Right ventricle myocardium inferior (tissue), 1 donor: ENCODE results near the gene TACC3. TPM values are rescaled to one million over a fixed set of nuclear protein-coding genes. Genes with fewer than 3 reads are reported as not detected.

Source experiments
- ATAC-seq: fragments of 200-7000 bp; cut with Tn5 transposase; one replicate; pipeline ENCODE4 v1.9.1; 2020; ENCODE audit warnings: mild to moderate bottlenecking, moderate library complexity
- DNase-seq: peaks from one replicate; pipeline ENCODE4 v3.0.0; 2021; ENCODE audit errors: missing footprints
- intact Hi-C: fragments of 100-400 bp; cut with DNase I; formaldehyde crosslinking; loops from one replicate; pipeline ENCODE4 v1.11.0; 2022
- total RNA-seq: library from RNA; stranded (reverse); fragmentation: NEBNext Ultra II Directional; extraction: Animal tissue kit (Norgen Biotek cat#: 25700); gene quantifications from one replicate; pipeline ENCODE4 v1.2.1, GENCODE V29; 2021
- donor health status: DM: no; HTN: yes; CAD: no; lungs with severe emphysema.

The TACC3 gene
- total RNA-seq, 1 donor from 2014 or later, result 7.0 TPM

DNA sequence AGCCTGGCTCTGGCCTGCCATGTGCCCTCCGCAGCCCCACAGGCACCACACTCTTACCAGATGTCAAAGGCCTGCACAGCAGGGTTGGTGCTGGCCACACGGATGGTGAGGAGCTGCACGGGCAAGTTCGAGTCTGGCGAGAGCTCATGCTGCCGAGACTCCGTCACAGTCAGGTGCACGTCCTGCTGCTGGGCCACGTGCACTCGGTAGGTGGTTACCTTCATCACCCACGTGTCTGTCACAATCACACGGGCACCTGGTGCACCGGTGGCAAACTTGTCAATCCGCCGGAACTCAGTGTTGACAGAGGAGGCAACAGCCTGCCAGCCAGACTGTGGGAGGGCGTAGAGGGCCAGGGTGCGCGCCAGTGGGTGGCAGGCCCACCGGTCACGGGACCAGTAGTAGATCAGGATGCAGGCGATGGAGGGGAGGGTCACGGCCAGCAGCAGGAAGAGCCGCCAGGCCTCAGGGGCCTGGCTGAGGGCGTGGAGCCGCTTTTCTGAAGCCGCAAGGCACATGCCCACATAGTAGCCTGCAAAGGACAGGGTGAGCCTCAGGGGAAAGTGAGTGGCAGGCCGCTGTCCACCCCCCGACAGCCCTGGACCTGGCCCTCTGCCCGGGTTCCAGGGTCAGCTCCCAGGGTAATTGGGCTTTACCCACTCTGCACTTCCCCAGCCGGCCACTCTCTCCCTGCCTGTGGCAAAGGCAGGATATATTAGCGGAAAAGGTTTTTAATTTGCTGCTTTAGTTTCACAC is 3.0 kb upstream of the TACC3 start:
- ATAC-seq (no peak), DNase-seq (no peak)
- intact Hi-C loops, result no loop called here

- ATAC-seq (peak; percentile 39), DNase-seq (peak; percentile 84)
- intact Hi-C loops, result no loop called here
Observed at GRCh38 chr4:1720163-1720983, 948 bp upstream of the TACC3 start.

DNA sequence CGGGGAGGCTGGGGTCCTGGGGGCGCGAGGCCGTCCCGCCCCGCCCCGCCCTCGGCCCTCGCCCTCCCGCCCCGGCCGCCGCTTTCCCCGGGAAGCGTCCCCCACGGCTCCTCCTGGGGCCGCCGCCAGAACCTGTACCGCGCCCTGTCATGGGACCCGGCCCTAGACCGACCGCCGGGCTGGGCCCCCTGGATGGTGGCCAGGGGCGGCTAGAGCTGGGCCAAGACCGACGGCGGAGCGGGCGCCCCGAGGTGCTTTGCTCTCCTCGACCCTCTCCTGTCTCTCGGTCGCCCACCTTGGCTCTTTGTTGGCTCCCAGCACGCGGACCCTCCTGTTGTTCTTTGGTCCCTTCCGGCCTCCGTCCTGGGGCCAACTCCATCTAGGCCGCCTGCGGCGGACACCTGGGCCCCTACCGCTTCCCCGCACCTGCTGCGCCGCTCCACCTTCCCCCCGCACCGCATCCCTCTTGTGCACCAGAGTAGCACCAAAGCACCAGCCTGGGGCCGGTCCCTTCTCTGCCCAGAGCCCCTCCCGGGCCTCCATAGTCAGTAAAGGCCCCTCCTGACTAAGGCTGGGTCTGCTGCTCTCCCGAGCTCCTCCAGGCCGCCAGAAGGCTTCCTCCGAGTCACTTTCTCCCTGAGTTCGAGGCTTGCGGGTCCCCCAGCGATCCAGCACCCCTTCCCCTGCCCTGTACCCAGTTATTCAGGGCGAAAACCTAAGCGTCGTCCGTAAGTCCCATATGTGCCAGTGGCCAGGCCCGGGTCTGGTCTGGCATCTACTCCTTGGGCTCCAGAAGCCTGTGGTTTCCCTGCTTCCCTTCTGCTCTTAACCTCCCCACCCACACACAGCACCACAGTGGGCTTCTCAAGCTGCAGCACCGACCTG is 587 bp downstream of the TACC3 start:
- DNase-seq (no peak), ATAC-seq (no peak)
- intact Hi-C loops, result no loop called here

DNA sequence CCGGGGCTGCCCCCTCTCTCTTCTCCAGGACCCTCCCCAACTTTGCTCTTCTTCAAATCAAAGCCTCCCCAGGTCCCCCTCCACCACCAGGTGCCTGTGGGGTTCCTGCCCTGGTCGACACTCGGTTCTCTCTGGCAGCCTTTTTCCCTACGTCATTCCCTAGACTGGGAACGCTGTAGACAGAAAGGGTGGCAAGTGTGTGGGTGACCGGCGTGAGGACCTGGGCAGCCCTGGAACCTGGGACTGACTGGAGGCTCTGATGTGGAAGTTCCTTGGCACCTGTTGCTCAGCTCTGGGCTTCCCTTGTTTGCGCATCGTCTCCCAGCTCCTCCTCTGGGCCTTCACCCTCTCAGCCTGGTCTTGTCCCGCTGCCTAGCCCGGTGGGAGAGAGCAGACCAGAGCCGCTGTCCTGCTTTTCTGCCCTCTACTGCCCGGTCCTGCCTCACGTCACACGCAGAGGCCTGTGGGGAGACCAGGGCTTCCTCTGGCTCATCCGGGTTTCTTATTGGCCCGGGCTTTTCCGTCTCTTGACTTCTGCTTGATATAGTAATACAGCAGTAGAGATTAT is 1.3 kb downstream of the TACC3 start:
- intact Hi-C loops, result no loop called here
- no peak for DNase-seq
- ATAC-seq, result no peak

DNA sequence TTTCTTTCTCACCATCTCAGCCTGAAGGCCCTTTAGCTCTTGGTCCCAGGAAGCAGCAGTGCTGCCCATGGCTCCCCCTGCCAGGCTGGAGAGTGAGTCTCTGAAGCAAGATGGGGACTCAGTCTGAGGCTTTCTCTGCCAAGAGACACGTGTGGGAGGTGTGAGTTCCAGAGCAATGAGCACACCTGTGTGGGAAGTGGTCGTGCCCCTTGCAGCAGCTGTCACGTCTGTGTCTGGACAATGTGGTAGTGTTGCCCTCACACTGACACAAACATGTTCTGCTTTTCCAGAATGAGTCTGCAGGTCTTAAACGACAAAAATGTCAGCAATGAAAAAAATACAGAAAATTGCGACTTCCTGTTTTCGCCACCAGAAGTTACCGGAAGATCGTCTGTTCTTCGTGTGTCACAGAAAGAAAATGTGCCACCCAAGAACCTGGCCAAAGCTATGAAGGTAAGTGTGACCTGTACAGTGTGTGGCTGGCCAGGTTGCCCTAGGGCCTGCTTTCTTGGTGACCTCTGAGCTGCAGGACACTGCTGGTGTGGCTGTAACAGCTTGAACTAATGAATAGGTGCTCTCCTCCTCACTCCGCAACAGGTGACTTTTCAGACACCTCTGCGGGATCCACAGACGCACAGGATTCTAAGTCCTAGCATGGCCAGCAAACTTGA is 1.9 kb downstream of the TACC3 start:
- peak; percentile 67 for DNase-seq
- intact Hi-C loops, result no loop called here
- no peak for ATAC-seq

DNA sequence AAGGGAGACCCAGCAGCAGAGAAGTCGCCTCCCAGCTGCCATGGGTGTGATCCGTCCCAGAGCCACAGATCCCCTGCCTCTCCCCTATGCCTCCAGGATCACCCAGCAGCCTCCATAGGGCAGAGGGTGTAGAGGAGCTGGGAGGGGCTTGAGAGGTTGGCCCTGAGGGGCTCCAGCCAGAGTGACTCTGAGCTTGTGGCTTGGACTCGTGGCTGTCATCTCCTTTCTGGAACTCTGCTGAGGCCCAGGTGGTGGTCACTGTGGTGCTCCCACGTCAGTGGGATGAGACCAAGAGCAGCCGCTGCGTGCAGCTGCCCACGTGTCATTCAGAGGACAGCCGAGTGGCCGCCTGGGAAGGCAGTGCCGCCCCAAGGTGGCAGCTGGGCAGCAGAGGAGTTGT is 4.2 kb downstream of the TACC3 start:
- intact Hi-C loops, result no loop called here
- DNase-seq, result no peak

GRCh38 chr4:1726146-1726934 is 5.0 kb downstream of the TACC3 start:
- DNase-seq, result peak; percentile 92
- intact Hi-C loops, result loop anchor here (2.0 kb wide), 1 partner anchor 32 kb away; no protein-coding TSS in a partner anchor
- ATAC-seq, result peak; percentile 47

More for the DNA sequence above, 4.2 kb downstream of the TACC3 start:
- ATAC-seq, result no peak

GRCh38 chr4:1727117-1728031 is 6.1 kb downstream of the TACC3 start:
- intact Hi-C loops, result loop anchor here (2.0 kb wide), 1 partner anchor 33 kb away; no protein-coding TSS in a partner anchor
- ATAC-seq, result peak; percentile 50
- DNase-seq, result peak; percentile 90

DNA sequence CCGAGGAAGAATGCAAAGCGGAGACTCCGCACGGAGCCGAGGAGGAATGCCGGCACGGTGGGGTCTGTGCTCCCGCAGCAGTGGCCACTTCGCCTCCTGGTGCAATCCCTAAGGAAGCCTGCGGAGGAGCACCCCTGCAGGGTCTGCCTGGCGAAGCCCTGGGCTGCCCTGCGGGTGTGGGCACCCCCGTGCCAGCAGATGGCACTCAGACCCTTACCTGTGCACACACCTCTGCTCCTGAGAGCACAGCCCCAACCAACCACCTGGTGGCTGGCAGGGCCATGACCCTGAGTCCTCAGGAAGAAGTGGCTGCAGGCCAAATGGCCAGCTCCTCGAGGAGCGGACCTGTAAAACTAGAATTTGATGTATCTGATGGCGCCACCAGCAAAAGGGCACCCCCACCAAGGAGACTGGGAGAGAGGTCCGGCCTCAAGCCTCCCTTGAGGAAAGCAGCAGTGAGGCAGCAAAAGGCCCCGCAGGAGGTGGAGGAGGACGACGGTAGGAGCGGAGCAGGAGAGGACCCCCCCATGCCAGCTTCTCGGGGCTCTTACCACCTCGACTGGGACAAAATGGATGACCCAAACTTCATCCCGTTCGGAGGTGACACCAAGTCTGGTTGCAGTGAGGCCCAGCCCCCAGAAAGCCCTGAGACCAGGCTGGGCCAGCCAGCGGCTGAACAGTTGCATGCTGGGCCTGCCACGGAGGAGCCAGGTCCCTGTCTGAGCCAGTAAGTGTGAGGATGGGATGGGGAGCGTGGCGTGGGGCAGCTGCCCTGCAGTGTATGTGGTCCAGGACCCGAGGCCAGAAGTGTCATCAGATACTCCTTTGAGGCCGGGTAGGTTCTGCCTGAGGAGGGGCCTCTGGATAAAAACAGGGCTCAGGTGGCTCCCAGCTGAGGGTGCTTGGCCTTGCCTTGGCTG is 7.0 kb downstream of the TACC3 start:
- intact Hi-C loops, result no loop called here
- DNase-seq (no peak), ATAC-seq (no peak)

DNA sequence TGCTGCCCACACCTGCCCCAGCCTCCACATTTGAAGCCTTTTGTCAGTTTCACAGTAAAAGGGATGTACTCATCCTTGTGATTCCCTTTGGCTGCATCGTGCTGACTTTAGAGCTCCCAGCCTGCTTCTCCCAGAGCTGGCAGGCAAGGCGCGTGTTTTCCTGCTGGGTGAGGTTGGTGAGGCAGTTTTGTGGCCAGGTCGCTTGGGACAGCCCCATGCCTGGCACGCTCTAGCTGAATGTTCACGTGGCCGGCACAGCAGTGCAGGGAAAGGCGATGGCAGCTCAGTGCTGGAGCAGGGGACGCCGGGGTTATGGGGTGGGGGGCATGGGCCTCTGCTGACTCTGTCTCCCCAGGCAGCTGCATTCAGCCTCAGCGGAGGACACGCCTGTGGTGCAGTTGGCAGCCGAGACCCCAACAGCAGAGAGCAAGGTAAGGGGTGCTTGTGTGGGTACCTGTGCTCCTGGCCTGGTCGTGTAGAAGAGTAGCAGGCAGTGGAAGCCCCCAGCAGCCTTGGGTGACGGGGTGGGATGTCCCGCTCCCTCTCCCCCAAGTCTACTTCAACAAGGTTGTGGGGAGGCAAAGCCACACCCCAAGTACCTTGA is 9.3 kb downstream of the TACC3 start:
- ATAC-seq (no peak), DNase-seq (peak; percentile 14)
- intact Hi-C loops, result no loop called here

DNA sequence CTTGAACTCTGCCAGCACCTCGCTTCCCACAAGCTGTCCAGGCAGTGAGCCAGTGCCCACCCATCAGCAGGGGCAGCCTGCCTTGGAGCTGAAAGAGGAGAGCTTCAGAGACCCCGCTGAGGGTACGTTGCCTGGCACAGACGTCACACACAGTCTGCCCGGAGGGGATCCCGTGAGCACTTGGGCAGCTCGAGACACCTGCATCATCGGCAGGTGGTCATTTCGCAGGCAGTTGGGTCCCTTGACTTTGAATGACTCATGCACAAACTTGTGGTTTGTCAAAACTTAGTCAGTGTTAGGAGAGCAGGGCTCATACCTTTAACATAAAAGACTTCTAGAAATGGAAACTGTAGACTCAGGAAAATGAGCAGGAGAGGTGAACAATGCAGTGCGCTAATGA is 9.9 kb downstream of the TACC3 start:
- DNase-seq, result peak; percentile 33

GRCh38 chr4:1732911-1733310 is 11.6 kb downstream of the TACC3 start:
- ATAC-seq, result no peak
- intact Hi-C loops, result no loop called here
- peak; percentile 31 for DNase-seq

More for the DNA sequence above, 9.9 kb downstream of the TACC3 start:
- no peak for ATAC-seq
- intact Hi-C loops, result no loop called here

- ATAC-seq (no peak), DNase-seq (no peak)
- intact Hi-C loops, result no loop called here
Observed at GRCh38 chr4:1735215-1735614, 13.9 kb downstream of the TACC3 start.

DNA sequence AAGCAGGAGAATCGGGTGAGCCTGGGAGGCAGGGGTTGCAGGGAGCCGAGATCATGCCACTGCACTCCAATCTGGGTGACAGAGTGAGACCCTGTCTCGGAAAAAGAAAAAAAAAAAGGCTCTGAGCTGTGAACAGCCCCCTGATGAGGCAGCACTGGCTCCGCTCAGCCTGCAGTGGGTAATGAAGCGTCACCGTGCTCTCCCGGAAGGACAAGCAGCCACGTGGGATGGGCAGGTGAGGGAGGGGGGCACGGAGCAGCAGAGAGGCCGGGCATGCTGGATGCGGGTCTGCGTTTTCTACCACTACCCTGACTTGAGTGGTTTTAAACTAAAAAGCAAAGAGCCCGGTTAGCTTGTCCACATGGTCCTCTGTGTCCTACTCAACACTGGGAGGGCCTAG is 15.5 kb downstream of the TACC3 start:
- intact Hi-C loops, result no loop called here
- no peak for DNase-seq
- ATAC-seq, result no peak

DNA sequence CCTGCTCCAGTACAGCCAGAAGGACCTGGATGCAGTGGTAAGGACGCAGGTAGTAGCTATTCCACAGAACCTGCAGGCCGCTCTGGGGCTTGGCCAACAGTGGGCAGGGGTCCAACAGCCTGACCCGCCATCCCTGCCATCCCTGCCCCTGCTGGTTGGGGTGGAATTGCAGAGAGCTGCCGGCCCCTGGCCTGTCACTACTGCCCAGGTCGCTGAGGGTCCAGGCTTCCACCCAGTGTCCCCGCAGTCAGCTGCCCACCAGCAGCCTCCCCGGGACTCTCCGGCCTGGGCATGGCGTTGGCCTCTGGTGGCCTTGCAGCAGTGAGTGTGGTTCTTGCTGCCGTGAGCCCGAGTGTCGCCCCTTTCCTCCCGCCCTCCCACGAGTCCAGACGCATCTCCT is 16.3 kb downstream of the TACC3 start:
- ATAC-seq (no peak), DNase-seq (no peak)
- intact Hi-C loops, result no loop called here
